GM12892 (cell line): ENCODE results near the gene DPEP3.

Experiments used
- POLR2A ChIP-seq: IDR thresholded peaks from 2 replicates; pipeline ENCODE4 v1.6.1; 2011; ENCODE audit warnings: low read depth, low read length, control low read depth
- TAF1 ChIP-seq: IDR thresholded peaks from 2 replicates; pipeline ENCODE4 v1.6.1; 2011; ENCODE audit warnings: low read depth, mild to moderate bottlenecking, control low read depth, low read length, borderline replicate concordance

DNA sequence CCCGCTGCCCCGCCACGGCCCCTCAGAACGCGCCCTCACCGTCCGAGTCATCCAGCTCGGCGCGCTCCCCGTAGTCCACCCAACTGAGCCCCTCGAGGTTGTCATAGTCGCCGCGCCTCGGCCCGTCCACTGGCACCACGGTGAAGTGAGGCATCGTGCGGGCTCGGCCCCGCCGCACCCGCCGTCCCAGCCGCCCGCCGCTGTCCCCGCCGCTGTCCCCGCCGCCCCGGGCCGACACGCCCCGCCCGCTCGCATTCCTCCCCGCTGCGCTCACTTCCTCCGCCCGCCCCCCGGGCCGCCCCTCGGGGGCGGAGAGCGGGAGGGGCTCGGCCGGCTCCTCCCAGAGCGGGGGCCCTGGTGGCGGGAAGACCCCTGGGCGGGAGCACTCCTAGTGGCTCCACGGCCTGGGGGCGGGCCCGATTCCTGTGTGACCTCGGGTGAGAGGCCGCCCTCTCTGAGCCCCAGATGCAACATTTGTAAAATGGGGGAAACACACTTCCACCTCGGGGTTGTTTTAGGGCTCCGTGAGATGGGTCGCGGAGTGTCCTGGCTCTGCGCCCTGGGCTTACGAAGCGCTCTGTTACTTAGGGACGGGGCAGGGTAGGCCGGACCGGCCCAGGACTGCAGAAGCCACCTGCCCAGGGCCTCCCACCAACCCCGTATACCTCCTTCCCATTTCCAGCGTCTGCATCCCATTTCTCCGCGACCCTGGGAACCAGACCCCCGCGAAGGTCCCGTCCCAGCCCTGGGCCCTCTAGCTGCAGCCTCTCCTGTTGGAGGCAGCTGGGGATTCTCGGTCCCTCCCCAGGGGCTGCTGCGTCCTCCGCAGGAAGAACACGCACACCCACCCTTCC, 11.7 kb downstream of the DPEP3 start, which contains the start of gene SLC12A4:
- TF ChIP-seq POLR2A (peak; percentile 68; the same call in 1 of the 2 replicates), TAF1 (no peak)
